Umbilical cord (tissue), 2 donors: ENCODE measurements around the gene RER1. TPM values are rescaled to one million over a fixed set of nuclear protein-coding genes. Genes with fewer than 3 reads are reported as not detected.
"Not testable (repeated sequence)": the region's sequence is repeated elsewhere in the genome, so short reads cannot be mapped to it uniquely, and the experiment has no call there.

Source experiments
- DNase-seq: peaks from one replicate; pipeline ENCODE4 v3.0.0-alpha.2; 2015; ENCODE audit warnings: low spot score
- total RNA-seq: library from RNA; depleted of rRNA; stranded (reverse); fragments of >200 nt; gene quantifications from one replicate; pipeline ENCODE4 v1.2.3, GENCODE V29; 2014; ENCODE audit warnings: low replicate concordance; ENCODE audit not compliant: insufficient read depth

The RER1 gene
- total RNA-seq, 1 donor from 2014 or later: 71.3 TPM

GRCh38 chr1:2426540-2426939 is 34.9 kb downstream of the RER1 start:
- DNase-seq: no peak

- no peak for DNase-seq
Measured at GRCh38 chr1:2427051-2427450, 35.4 kb downstream of the RER1 start.

GRCh38 chr1:2427976-2428375 is 36.3 kb downstream of the RER1 start:
- DNase-seq: no peak

- DNase-seq: no peak
Measured at GRCh38 chr1:2428490-2428889, 36.8 kb downstream of the RER1 start.

GRCh38 chr1:2429780-2430591 is 38.3 kb downstream of the RER1 start:
- no peak for DNase-seq

GRCh38 chr1:2430592-2430973 is 38.9 kb downstream of the RER1 start:
- DNase-seq: no peak

GRCh38 chr1:2431103-2431502 is 39.5 kb downstream of the RER1 start:
- DNase-seq: peak; percentile 80

GRCh38 chr1:2431518-2431917 is 39.9 kb downstream of the RER1 start:
- peak; percentile 58 for DNase-seq

GRCh38 chr1:2432441-2432844 is 40.8 kb downstream of the RER1 start:
- no peak for DNase-seq

- no peak for DNase-seq
Measured at GRCh38 chr1:2433196-2433595, 41.6 kb downstream of the RER1 start.

- DNase-seq: no peak
Measured at GRCh38 chr1:2433936-2434655, 42.5 kb downstream of the RER1 start.

- DNase-seq: no peak
Measured at GRCh38 chr1:2435091-2435490, 43.5 kb downstream of the RER1 start.

- no peak for DNase-seq
Measured at GRCh38 chr1:2435746-2436355, 44.2 kb downstream of the RER1 start.

GRCh38 chr1:2436876-2437275 is 45.2 kb downstream of the RER1 start:
- DNase-seq: no peak

GRCh38 chr1:2437617-2438016 is 46.0 kb downstream of the RER1 start:
- DNase-seq: no peak

- no peak for DNase-seq
Measured at GRCh38 chr1:2438038-2438437, 46.4 kb downstream of the RER1 start.

- DNase-seq: no peak
Measured at GRCh38 chr1:2438641-2439040, 47.0 kb downstream of the RER1 start.

GRCh38 chr1:2439369-2439768 is 47.7 kb downstream of the RER1 start:
- no peak for DNase-seq

GRCh38 chr1:2440346-2440745 is 48.7 kb downstream of the RER1 start:
- not testable (repeated sequence) for DNase-seq

- DNase-seq: no peak
Measured at GRCh38 chr1:2441746-2442145, 50.1 kb downstream of the RER1 start.

GRCh38 chr1:2442661-2443060 is 51.0 kb downstream of the RER1 start:
- peak; percentile 73 for DNase-seq

- DNase-seq: no peak
Measured at GRCh38 chr1:2443277-2444137, 51.9 kb downstream of the RER1 start.
